Fibroblast of lung (primary cell): ENCODE data around the gene NMNAT2. TPM values are rescaled to one million over a fixed set of nuclear protein-coding genes. Genes with fewer than 3 reads are reported as not detected.

Source experiments
- DNase-seq, 2 donors: peaks; one replicate each; pipeline versions ENCODE4 v3.0.0 to v3.0.0-alpha.2; 2010; ENCODE audit warnings: low read depth in 2 of 2
- H2AFZ ChIP-seq: 2 replicates; pipeline ENCODE4 v1.5.1; 2012; ENCODE audit warnings: low read length, control low read depth, inconsistent platforms
- H3K27ac ChIP-seq: 2 replicates; pipeline ENCODE4 v1.5.1; 2011; ENCODE audit warnings: low read length, control low read depth; ENCODE audit not compliant: insufficient read depth
- H3K27me3 ChIP-seq: 2 replicates; pipeline ENCODE4 v1.5.1; 2011; ENCODE audit warnings: mild to moderate bottlenecking, low read length; ENCODE audit not compliant: control insufficient read depth, insufficient read depth
- H3K36me3 ChIP-seq: 2 replicates; pipeline ENCODE4 v1.5.1; 2011; ENCODE audit warnings: low read length; ENCODE audit not compliant: control insufficient read depth, insufficient read depth
- H3K4me1 ChIP-seq: 2 replicates; pipeline ENCODE4 v1.5.1; 2011; ENCODE audit warnings: low read length; ENCODE audit not compliant: control insufficient read depth, insufficient read depth; ENCODE audit errors: extremely low read depth
- H3K4me2 ChIP-seq: 2 replicates; pipeline ENCODE4 v1.5.1; 2011; ENCODE audit warnings: low read length, control low read depth; ENCODE audit not compliant: insufficient read depth; ENCODE audit errors: extremely low read depth
- H3K4me3 ChIP-seq, 4 experiments: fragments of 200-600 bp in 1 of 4; sonication (generic) in 1 of 4; replicated peaks in 1 of 4; 2 replicates each; pipeline ENCODE4 v1.5.1; 2011 to 2016; ENCODE audit warnings: low read length in 4 of 4, low read depth in 3 of 4, mild to moderate bottlenecking in 3 of 4, control low read depth in 2 of 4, inconsistent platforms in 1 of 4, mixed read lengths in 1 of 4; ENCODE audit not compliant: insufficient read depth in 1 of 4; ENCODE audit errors: control extremely low read depth in 1 of 4
- H3K79me2 ChIP-seq: 2 replicates; pipeline ENCODE4 v1.5.1; 2012; ENCODE audit warnings: mild to moderate bottlenecking, low read length, inconsistent platforms; ENCODE audit not compliant: control insufficient read depth, insufficient read depth
- H3K9ac ChIP-seq: 2 replicates; pipeline ENCODE4 v1.5.1; 2011; ENCODE audit warnings: mild to moderate bottlenecking, low read length, control low read depth; ENCODE audit not compliant: insufficient read depth
- H3K9me3 ChIP-seq: 2 replicates; pipeline ENCODE4 v1.5.1; 2012; ENCODE audit warnings: low read depth, low read length; ENCODE audit not compliant: control insufficient read depth, insufficient read depth
- H4K20me1 ChIP-seq: 2 replicates; pipeline ENCODE4 v1.5.1; 2011; ENCODE audit warnings: low read length; ENCODE audit not compliant: control insufficient read depth, insufficient read depth; ENCODE audit errors: extremely low read depth
- CTCF ChIP-seq, 2 donors: IDR thresholded peaks in 1 of 2; conservative IDR thresholded peaks in 1 of 2; 1 replicate in 1 of 2; 2 replicates in 1 of 2; pipeline ENCODE4 v1.5.1; 2011 to 2012; ENCODE audit warnings: low read length in 2 of 2, control low read depth in 1 of 2, inconsistent platforms in 1 of 2, low read depth in 1 of 2, mild to moderate bottlenecking in 1 of 2
- EZH2 ChIP-seq: IDR thresholded peaks from 2 replicates; pipeline ENCODE4 v1.5.1; 2012; ENCODE audit warnings: low read length, control low read depth, mild to moderate bottlenecking; ENCODE audit errors: missing control alignments
- polyA plus RNA-seq, 2 donors: library from polyadenylated mRNA; depleted of rRNA in 1 of 2; stranded (reverse) in 1 of 2; unstranded in 1 of 2; fragments of >200 nt; gene quantifications; 2 replicates each; pipeline ENCODE4 v1.2.1, GENCODE V29; 2011 to 2012; ENCODE audit warnings: missing spikeins in 1 of 2
- total RNA-seq: library from RNA; depleted of rRNA; stranded (reverse); fragments of >200 nt; gene quantifications from 2 replicates; pipeline ENCODE4 v1.2.1, GENCODE V29; 2014

Gene NMNAT2
- total and polyA plus RNA-seq, 2 donors (not counting 1 experiment from before 2014, with no cell fraction given): under 0.01 to 0.61 TPM

GRCh38 chr1:183288583-183288982 lies 129.6 kb downstream of the NMNAT2 start:
- Histone ChIP-seq H3K36me3 (no peaks in the 10 kb centered on the region), H3K4me2 (no peak overlapping the region), H3K27ac (no peak overlapping the region), H3K27me3 (no peaks in the 10 kb centered on the region), H3K9me3 (no peaks in the 10 kb centered on the region), H3K4me3 (no peak overlapping the region), H2AFZ (no peak overlapping the region), H4K20me1 (no peaks in the 10 kb centered on the region), H3K9ac (no peak overlapping the region), H3K4me1 (peaks cover 3% of the 10 kb centered on the region), H3K79me2 (no peaks in the 10 kb centered on the region)
- DNase-seq: no peak
- TF ChIP-seq EZH2: no peak
- no peak for TF ChIP-seq CTCF (conservative IDR thresholded peaks at IDR 0.05 in 1 of 2, IDR thresholded peaks at IDR 0.05 in 1 of 2; ENCODE audit: low read depth in 1 of 2, low read length in 2 of 2)

- Histone ChIP-seq H3K4me2 (no peak overlapping the region), H2AFZ (no peak overlapping the region), H3K27me3 (no peaks in the 10 kb centered on the region), H3K36me3 (no peaks in the 10 kb centered on the region), H3K4me1 (peaks cover 3% of the 10 kb centered on the region), H3K9ac (no peak overlapping the region), H3K9me3 (no peaks in the 10 kb centered on the region), H4K20me1 (no peaks in the 10 kb centered on the region), H3K79me2 (no peaks in the 10 kb centered on the region), H3K4me3 (no peak overlapping the region), H3K27ac (no peak overlapping the region)
- DNase-seq: peak; percentile 40 to 83
- TF ChIP-seq EZH2: no peak
- no peak for TF ChIP-seq CTCF (conservative IDR thresholded peaks at IDR 0.05 in 1 of 2, IDR thresholded peaks at IDR 0.05 in 1 of 2; ENCODE audit: low read depth in 1 of 2, low read length in 2 of 2)
Observed at GRCh38 chr1:183287191-183287675, 130.9 kb downstream of the NMNAT2 start.

GRCh38 chr1:183285746-183286145 lies 132.4 kb downstream of the NMNAT2 start:
- Histone ChIP-seq H3K27ac (no peak overlapping the region), H3K27me3 (no peaks in the 10 kb centered on the region), H3K9ac (no peak overlapping the region), H3K36me3 (no peaks in the 10 kb centered on the region), H3K9me3 (no peaks in the 10 kb centered on the region), H3K4me3 (no peak overlapping the region), H3K4me2 (no peak overlapping the region), H2AFZ (no peak overlapping the region), H3K79me2 (no peaks in the 10 kb centered on the region), H3K4me1 (peaks cover 8% of the 10 kb centered on the region), H4K20me1 (no peaks in the 10 kb centered on the region)
- DNase-seq: no peak
- TF ChIP-seq CTCF (conservative IDR thresholded peaks at IDR 0.05 in 1 of 2, IDR thresholded peaks at IDR 0.05 in 1 of 2; ENCODE audit: low read depth in 1 of 2, low read length in 2 of 2): no peak
- TF ChIP-seq EZH2: no peak
